HG03565 (cell line): Measurements from ENCODE around the gene CDH1.

Source experiments
- ATAC-seq: cut with Tn5 transposase; IDR thresholded peaks from one replicate; pipeline ENCODE4 v1.9.1; 2021; ENCODE audit warnings: mild to moderate bottlenecking, moderate library complexity; ENCODE audit not compliant: unreplicated experiment

Gene CDH1

DNA sequence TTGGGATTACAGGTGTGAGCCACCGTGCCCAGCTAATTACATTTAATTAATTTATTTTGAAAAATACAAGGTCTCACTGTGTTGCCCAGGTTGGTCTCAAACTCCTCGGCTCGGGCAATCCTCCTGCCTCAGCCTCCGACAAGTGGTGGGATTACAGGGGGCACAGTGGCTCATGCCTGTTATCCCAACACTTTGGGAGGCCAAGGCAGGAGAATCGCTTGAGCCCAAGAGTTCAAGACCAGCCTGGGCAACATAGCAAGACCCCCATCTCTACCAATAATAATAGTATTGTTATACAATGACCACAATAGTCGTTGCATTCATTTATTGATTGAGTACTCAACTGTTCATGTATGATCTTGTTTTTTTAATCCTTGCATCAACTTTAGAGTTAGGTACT lies 22.0 kb downstream of the CDH1 start:
- no peak for ATAC-seq

DNA sequence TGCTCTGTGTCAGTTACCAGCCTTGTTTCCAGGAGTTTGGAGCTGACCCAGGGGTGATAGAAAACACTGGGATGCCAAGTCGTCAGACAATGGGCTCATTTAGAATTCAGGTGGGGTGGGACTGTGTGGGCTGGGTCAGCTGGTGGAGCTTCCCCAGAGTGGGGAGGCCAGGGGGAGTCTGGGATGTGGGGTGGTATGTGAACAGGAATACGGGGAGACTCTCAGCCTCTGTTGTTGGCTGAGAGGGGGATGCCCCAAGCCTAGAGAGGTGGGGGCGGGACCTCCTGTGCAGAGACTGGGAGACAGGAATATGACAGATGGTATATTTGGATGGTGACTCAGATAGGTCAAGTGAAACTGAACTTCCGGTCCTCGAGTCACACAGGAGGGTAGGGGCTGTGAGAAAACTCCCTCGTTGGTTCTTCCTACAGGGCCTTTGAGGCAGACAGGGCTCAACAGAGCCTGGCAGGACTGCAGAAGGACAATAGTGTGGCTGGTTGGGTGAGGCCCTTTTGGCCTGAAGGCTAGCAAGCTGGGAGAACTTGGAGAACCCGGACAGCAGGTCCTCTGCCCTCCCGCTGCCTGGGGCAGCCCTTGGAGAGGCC lies 23.7 kb downstream of the CDH1 start:
- peak; percentile 43 for ATAC-seq

GRCh38 chr16:68762996-68763756 lies 26.1 kb downstream of the CDH1 start:
- ATAC-seq, result no peak

DNA sequence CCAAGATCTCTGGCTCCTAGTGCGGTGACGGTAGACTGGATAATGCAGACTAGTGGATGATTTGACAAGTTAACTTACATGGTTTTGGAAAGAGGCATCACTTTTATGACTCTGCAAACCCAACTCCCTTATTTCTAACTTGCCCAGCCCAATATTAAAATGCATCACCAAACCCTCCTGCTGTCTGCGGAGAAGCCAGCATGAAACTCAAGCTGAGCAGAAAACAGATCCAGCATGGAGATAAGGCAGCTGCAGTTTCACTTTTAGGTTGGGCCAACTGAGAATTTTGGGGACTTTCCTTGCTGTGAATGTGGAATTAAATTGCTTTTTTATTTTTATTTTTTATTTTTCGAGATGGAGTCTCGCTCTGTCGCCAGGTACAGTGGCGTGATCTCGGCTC lies 27.8 kb downstream of the CDH1 start:
- no peak for ATAC-seq

DNA sequence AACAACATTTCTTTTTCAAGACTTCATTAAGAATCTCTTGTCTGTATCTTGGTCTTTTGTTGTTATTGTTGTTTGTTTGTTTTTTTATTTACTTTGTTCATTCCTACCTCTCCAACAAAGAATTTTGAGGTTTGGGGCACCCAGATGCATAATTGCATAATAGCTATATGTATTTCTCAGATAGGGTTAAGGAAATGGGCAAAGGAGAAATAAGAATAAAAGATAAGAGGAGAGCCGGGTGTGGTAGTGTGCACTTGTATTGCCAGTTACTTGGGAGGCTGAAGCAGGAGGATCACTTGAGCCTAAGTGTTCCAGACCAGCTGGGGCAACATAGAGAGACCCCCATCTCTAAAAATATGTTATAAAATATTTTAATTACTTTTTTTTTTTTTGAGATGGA lies 30.5 kb downstream of the CDH1 start:
- ATAC-seq, result no peak

GRCh38 chr16:68768175-68768574 lies 31.1 kb downstream of the CDH1 start:
- ATAC-seq, result no peak

DNA sequence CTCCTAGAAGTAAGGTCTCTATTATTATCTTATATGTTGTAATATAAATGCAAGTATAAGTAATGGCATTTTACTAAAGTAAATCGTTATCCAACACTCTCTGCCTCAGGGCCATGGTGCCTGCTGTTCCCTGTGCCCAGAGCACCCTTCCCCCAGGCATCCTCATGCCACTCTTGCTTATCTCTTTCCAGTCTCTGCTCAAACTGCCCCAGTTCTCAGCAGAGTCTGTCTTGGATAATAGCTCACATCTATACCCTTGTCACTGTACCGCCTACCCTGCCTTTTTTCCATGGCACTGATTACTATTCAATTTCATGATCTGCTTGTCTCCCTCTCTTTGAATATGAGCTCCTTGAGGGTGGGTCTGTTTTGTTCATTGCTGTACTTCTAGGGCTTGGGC lies 31.7 kb downstream of the CDH1 start:
- ATAC-seq, result no peak

GRCh38 chr16:68770671-68771070 lies 33.6 kb downstream of the CDH1 start:
- no peak for ATAC-seq

DNA sequence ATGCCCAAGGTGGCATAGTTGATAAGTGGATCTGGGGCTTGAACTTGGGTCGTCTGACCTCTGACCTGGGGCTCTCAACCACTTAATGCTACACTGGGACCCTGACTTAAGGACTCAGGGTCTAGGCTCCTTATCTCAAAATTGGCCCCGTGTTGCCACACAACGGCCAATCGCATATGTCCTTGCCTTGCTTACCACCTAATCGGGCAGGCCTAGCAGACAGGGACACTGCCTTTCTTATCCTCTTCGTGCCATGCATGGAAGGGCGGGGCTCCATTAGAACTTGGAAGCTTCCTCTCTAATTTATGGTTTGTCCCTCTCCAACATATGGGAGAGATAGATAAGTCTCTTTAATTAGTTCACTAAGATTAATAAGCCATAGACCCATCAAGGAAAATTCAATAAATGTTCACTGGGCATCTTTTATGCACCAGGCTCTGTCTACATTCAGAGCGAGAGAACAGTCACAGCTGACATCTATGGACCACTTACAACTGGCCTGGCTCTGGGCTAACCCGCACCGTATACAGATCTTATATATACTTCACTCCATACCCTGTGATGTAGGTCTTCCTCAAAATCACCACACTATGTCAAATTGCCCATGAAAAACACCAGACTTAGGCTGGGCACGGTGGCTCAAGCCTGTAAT lies 35.1 kb downstream of the CDH1 start:
- no peak for ATAC-seq

DNA sequence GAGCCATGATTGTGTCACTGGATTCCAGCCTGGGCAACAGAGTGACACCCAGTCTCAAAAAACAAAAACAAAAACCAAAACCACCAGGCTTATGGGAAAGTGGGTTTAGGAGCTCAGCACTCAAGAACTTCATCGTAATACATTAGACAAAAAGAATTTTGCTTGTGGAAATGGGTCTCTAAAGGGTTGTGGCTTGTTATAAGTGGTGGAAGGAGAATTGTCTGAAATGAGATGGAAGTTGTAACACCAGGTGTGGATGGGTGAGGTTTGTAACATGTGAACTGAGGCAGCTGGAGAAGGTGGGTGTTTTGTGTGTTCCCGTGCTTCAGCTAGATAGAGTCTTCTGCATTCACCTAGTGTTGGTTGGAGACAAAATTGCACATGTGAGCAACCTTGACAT lies 35.8 kb downstream of the CDH1 start:
- no peak for ATAC-seq

GRCh38 chr16:68774982-68775634 lies 38.0 kb downstream of the CDH1 start:
- ATAC-seq, result no peak

- ATAC-seq, result peak; percentile 69
Measured at GRCh38 chr16:68776821-68777485, 39.9 kb downstream of the CDH1 start.

DNA sequence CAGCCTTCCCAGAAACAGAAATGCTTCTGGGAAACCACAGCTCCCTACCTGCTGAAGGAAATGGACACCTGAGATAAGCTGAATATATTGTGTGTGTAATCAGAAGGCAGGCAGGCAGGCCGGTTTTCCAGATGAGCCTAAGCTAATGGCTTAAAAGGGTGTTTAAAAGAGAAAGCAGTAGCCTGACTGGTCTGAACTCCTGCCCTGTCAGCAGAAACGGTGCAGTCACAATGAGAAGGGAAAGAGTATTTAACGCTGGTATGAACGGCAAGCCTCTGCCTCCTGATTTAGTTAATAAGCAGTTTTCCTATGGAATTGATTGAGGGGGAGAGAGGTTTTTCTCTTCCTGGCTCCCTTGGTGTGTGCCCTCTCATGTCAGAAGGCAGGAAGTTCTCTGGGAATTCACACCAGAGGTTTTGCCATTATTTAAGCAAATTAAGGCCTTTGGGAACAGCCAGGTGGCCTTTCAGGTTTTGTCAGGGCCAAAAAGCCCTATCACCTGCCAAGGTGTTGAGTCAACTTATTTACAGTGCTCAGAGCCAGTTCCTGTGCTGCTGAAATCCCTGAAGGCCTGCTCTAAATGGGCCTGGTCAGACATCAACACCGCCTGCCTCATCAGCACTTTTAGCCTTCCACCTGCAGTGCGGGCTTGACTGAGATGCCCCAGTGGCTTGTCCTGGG lies 41.6 kb downstream of the CDH1 start:
- no peak for ATAC-seq

GRCh38 chr16:68779891-68780290 lies 42.8 kb downstream of the CDH1 start:
- no peak for ATAC-seq

DNA sequence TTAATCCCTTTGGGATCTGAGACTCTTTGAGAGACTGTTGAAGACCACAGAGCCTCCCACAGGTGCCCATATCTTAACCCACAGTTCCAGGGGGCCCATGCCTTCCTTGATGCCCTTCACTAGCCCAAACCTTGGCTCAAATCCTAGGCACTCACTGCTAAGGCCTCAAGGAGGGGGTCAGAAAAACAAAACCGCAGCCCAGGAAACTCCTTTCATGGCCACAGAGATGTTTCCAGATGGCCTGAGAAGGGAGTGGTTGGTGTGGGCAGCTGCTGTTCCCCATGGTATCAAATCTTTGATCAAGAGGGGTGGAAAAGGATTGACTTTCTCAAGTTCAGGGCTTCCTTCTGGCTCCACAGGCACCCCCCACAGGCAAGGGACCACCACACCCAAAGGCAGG lies 44.7 kb downstream of the CDH1 start:
- peak; percentile 6 for ATAC-seq

DNA sequence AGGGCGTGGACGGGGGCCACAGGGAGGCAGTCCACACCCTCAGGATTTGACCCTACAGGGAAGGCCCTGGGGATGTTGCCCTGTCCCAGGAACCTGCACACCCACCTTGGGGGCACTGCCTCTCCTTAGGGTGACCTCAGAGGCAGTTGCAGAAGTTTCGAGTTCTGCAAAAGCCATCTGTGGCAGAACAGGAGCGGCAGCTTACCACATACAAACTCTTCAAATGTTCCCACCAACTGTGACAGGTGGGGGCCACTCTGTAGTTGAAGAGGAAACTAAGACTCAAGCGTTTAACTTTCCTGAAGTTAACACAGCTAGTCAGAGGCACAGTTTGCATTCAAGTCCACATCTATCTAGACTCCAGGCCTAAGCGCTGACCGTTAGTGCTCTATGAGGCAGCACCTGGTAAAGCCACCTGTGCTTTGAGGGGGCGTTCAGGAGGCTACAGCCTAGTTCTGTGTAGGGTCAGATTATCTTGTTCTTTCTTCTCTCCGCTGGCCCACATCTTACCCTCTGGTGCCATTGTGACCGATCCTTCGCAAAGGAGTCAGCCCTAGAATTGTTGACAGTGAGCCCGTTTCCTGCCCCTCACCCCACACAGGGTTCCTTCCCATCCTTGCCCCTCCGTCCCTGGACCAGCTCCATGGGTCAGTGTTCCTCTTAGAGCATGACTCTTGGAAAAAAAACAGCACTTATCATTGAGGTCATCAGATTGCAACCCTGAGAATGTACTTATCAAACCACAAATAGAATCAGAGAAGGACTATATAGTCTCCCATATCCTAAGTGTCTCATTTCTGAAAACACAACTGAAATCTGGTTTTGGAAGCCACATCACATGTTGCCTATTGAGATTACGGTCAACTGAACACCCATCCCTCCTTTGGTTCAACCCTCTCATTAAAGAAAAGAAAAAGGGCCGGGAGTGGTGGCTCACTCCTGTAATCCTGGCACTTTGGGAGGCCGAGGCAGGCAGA lies 45.4 kb downstream of the CDH1 start:
- ATAC-seq, result peak; percentile 70

DNA sequence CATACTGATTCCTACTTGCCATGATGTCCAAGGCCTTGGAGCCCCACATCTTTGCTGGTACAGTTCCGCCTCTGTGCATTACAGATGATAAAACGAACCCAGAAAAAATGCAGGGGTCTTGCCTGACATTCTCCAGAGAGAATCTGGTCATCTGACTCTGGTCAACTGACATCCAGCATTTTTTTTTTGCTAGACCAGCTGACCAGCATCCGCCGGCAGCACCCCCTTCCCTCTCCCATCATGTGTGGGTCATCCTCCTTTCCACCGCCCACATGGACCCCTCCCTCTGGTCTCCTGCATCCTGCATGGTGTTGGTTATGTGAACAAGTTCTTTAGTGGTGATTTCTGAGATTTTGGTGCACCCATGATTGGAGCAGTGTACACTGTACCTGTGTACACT lies 47.1 kb downstream of the CDH1 start:
- no peak for ATAC-seq

- ATAC-seq, result no peak
Measured at GRCh38 chr16:68784721-68785120, 47.6 kb downstream of the CDH1 start.

- no peak for ATAC-seq
Measured at GRCh38 chr16:68785715-68786114, 48.6 kb downstream of the CDH1 start.
